Erythroblast (primary cell): Measurements from ENCODE around the gene GBF1.

Source experiments
- GATA1 ChIP-seq: IDR thresholded peaks from 2 replicates; pipeline ENCODE4 v1.6.1; 2011; ENCODE audit warnings: low read depth, mild to moderate bottlenecking, control low read depth, low read length, moderate library complexity
- POLR2A ChIP-seq: IDR thresholded peaks from 2 replicates; pipeline ENCODE4 v1.6.1; 2011; ENCODE audit warnings: mild to moderate bottlenecking, low read length

DNA sequence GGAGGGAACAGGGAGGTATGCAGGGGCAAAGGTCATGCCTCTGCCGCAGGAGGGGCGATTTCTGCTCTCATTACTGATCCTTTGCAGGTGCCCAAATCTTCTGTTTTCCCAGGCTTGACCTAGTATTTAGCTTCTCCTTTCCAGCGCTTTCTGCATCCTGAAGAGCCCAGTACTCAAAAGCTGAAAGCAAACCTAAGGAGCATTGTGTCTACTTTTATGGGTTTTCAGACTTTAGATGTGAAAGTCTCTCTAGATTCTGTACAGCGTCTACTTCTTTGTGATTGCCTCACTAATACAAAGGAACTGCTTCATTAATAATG, 560 bp downstream of the GBF1 start:
- TF ChIP-seq POLR2A (no peak), GATA1 (no peak)
